OCI-LY7 (cell line): ENCODE measurements around the gene NAT10.

Experiments used
- CTCF ChIP-seq: fragments of 200-600 bp; sonication (generic); conservative IDR thresholded peaks from 2 replicates; pipeline ENCODE4 v1.5.1; 2014; ENCODE audit warnings: mild to moderate bottlenecking, antibody characterized with exemption, low read length, moderate library complexity, mixed read lengths
- EZH2phosphoT487 ChIP-seq: fragments of 200-600 bp; sonication (generic); IDR thresholded peaks from 2 replicates; pipeline ENCODE4 v1.6.1; 2018; ENCODE audit warnings: low read depth, borderline replicate concordance, mild to moderate bottlenecking, mixed run types, antibody characterized with exemption, low read length, moderate library complexity, mixed read lengths

- TF ChIP-seq CTCF (no peak; the same call in 1 of the 2 replicates), EZH2phosphoT487 (no peak)
Observed at GRCh38 chr11:34065505-34066203, 39.8 kb upstream of the NAT10 start.
